DOHH2 (cell line): Measurements from ENCODE around the gene DZIP3.

Experiments
- H3F3A ChIP-seq: fragments of 200-600 bp; sonication (generic), shearing (Covaris generic); 2 replicates; pipeline ENCODE4 v1.6.0; 2016; ENCODE audit warnings: antibody characterized with exemption, mild to moderate bottlenecking; ENCODE audit not compliant: control insufficient read depth, insufficient read depth
- H3K27ac ChIP-seq: fragments of 200-600 bp; sonication (generic); 2 replicates; pipeline ENCODE4 v1.5.1; 2014; ENCODE audit warnings: low read depth, mild to moderate bottlenecking, low read length, moderate library complexity
- H3K27me3 ChIP-seq: fragments of 200-600 bp; sonication (generic); 2 replicates; pipeline ENCODE4 v1.6.1; 2014; ENCODE audit warnings: mild to moderate bottlenecking, low read length, mixed read lengths; ENCODE audit not compliant: control insufficient read depth
- H3K36me3 ChIP-seq: fragments of 200-600 bp; sonication (generic); 2 replicates; pipeline ENCODE4 v1.6.1; 2014; ENCODE audit warnings: mild to moderate bottlenecking, low read length, moderate library complexity, mixed read lengths; ENCODE audit not compliant: control insufficient read depth
- H3K4me1 ChIP-seq: fragments of 200-600 bp; sonication (generic); 2 replicates; pipeline ENCODE4 v1.6.1; 2014; ENCODE audit warnings: mild to moderate bottlenecking, low read length, mixed read lengths; ENCODE audit not compliant: control insufficient read depth
- H3K4me2 ChIP-seq: fragments of 200-600 bp; sonication (generic); 2 replicates; pipeline ENCODE4 v1.6.0; 2014; ENCODE audit warnings: mild to moderate bottlenecking, low read length, moderate library complexity
- H3K4me3 ChIP-seq: fragments of 200-600 bp; sonication (generic); 2 replicates; pipeline ENCODE4 v1.5.1; 2014; ENCODE audit warnings: mild to moderate bottlenecking, low read length, mixed read lengths
- H3K79me2 ChIP-seq: fragments of 200-600 bp; sonication (generic); 2 replicates; pipeline ENCODE4 v1.6.1; 2014; ENCODE audit warnings: mild to moderate bottlenecking, low read length, mixed read lengths; ENCODE audit not compliant: control insufficient read depth
- H3K9me2 ChIP-seq: fragments of 200-600 bp; sonication (generic); replicated peaks from 2 replicates; pipeline ENCODE4 v1.6.1; 2014; ENCODE audit warnings: mild to moderate bottlenecking, low read length, mixed read lengths; ENCODE audit not compliant: control insufficient read depth
- H3K9me3 ChIP-seq: fragments of 200-600 bp; sonication (generic); 2 replicates; pipeline ENCODE4 v1.6.1; 2014; ENCODE audit warnings: antibody characterized with exemption, low read length, mixed read lengths; ENCODE audit not compliant: control insufficient read depth, insufficient read depth
- H4K20me1 ChIP-seq: fragments of 200-600 bp; sonication (generic); 2 replicates; pipeline ENCODE4 v1.6.0; 2014; ENCODE audit warnings: low read depth, mild to moderate bottlenecking, antibody characterized with exemption, low read length, moderate library complexity; ENCODE audit not compliant: control insufficient read depth, insufficient read depth
- EZH2phosphoT487 ChIP-seq: fragments of 200-600 bp; sonication (generic); IDR thresholded peaks from 2 replicates; pipeline ENCODE4 v1.6.1; 2017; ENCODE audit warnings: borderline replicate concordance, mild to moderate bottlenecking, antibody characterized with exemption, low read length, moderate library complexity, mixed read lengths
- TF ChIP-seq, protein P1 (sequence below): fragments of 200-600 bp; sonication (generic); IDR thresholded peaks from one replicate; pipeline ENCODE4 v1.5.1; 2014; ENCODE audit warnings: antibody characterized with exemption, mild to moderate bottlenecking, low read depth, low read length; ENCODE audit not compliant: poor library complexity, severe bottlenecking

Gene DZIP3

DNA sequence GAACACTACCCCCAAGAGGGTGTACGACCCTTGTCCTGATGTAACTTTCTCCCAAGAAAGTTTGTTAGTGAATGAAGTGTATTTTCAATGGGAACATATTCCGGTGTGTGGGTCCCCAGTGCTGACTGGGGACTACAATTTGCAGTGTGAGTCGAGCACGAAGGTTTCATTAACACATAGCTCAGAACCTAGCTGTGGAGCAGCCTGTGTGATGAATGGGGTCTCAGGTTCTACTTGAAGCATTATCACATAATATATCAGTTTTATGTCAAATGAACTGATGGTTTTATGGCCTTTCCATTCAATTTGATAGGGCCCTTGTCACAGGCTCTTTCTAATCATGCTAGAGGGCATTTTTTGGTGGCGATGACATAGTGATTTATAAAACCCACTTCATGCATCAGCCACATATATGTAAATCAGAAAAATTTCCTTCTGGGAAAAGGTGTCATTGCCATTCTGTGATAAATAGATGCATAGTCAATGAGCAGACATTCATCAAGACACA is 123.5 kb downstream of the DZIP3 start:
- no peak for TF ChIP-seq EZH2phosphoT487
- TF ChIP-seq, protein P1, sequence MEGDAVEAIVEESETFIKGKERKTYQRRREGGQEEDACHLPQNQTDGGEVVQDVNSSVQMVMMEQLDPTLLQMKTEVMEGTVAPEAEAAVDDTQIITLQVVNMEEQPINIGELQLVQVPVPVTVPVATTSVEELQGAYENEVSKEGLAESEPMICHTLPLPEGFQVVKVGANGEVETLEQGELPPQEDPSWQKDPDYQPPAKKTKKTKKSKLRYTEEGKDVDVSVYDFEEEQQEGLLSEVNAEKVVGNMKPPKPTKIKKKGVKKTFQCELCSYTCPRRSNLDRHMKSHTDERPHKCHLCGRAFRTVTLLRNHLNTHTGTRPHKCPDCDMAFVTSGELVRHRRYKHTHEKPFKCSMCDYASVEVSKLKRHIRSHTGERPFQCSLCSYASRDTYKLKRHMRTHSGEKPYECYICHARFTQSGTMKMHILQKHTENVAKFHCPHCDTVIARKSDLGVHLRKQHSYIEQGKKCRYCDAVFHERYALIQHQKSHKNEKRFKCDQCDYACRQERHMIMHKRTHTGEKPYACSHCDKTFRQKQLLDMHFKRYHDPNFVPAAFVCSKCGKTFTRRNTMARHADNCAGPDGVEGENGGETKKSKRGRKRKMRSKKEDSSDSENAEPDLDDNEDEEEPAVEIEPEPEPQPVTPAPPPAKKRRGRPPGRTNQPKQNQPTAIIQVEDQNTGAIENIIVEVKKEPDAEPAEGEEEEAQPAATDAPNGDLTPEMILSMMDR, result no peak
- no peak overlapping the region for H3K4me2 ChIP-seq

DNA sequence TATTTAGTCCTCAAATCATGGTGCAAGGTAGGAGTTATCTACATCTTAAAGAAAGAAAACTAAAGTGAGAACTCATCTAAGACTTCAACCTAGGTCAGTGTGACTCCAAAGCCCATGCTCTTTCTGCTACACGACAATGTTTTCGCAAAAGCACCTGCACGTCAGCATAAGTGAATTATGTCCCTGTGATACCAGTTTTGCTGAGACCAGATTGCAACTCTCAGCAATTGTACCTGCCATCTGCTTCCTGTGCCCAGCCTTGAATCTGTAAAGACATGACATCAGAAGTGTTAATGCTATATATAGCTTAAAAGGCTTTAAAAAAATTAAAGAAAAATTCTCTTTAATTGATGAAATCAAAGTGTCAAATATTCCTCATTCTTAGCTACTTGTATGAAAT is 124.3 kb downstream of the DZIP3 start:
- no peaks in the 10 kb centered on the region for H3F3A ChIP-seq
- H3K9me2 ChIP-seq, result no peaks in the 10 kb centered on the region
- no peaks in the 10 kb centered on the region for H4K20me1 ChIP-seq
- no peak for TF ChIP-seq EZH2phosphoT487
- TF ChIP-seq, protein P1, result no peak
- H3K4me3 ChIP-seq, result no peak overlapping the region
- H3K4me1 ChIP-seq, result no peaks in the 10 kb centered on the region
- no peak overlapping the region for H3K27ac ChIP-seq
- H3K4me2 ChIP-seq, result no peak overlapping the region
- no peaks in the 10 kb centered on the region for H3K79me2 ChIP-seq
- H3K9me3 ChIP-seq, result no peaks in the 10 kb centered on the region
- peaks cover 11% of the 10 kb centered on the region; the same call in 1 of the 2 replicates for H3K27me3 ChIP-seq
- no peaks in the 10 kb centered on the region for H3K36me3 ChIP-seq

More for the DNA sequence above, 123.5 kb downstream of the DZIP3 start:
- H3K4me1 ChIP-seq, result no peaks in the 10 kb centered on the region
- H3K27me3 ChIP-seq, result peaks cover 8% of the 10 kb centered on the region; the same call in 1 of the 2 replicates
- H3K36me3 ChIP-seq, result no peaks in the 10 kb centered on the region
- H3K27ac ChIP-seq, result no peak overlapping the region
- H3K9me2 ChIP-seq, result no peaks in the 10 kb centered on the region
- no peaks in the 10 kb centered on the region for H3K9me3 ChIP-seq
- no peaks in the 10 kb centered on the region for H4K20me1 ChIP-seq
- H3K79me2 ChIP-seq, result no peaks in the 10 kb centered on the region
- H3F3A ChIP-seq, result no peaks in the 10 kb centered on the region
- H3K4me3 ChIP-seq, result no peak overlapping the region

DNA sequence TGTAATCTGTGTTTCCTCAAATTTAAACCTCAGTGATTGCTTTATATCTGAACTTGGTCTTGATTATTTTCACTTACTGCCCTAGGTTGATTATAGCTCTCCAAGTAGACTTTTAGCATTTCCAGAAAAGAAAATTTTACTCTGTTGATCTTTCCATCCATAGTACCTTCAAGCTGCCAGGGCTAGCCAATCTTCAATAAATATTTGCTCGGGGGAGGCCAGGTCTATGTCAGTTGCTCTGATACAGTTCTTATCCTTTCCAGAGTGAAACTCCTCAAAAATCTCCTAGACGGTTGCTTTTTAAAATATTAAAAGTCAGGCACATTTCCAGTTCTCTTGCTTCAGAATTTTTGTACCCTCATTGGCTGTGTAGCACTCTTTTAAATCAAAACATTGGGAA is 128.9 kb downstream of the DZIP3 start:
- Histone ChIP-seq H4K20me1 (no peaks in the 10 kb centered on the region), H3K4me3 (no peak overlapping the region), H3K9me3 (no peaks in the 10 kb centered on the region), H3K9me2 (no peaks in the 10 kb centered on the region), H3F3A (no peaks in the 10 kb centered on the region), H3K4me1 (no peaks in the 10 kb centered on the region), H3K79me2 (no peaks in the 10 kb centered on the region), H3K4me2 (no peak overlapping the region), H3K27ac (no peak overlapping the region), H3K36me3 (no peaks in the 10 kb centered on the region), H3K27me3 (peaks cover 11% of the 10 kb centered on the region; the same call in 1 of the 2 replicates)
- TF ChIP-seq, protein P1, result no peak
- no peak for TF ChIP-seq EZH2phosphoT487
